ENCODE results near the gene TCEAL4.

DNA sequence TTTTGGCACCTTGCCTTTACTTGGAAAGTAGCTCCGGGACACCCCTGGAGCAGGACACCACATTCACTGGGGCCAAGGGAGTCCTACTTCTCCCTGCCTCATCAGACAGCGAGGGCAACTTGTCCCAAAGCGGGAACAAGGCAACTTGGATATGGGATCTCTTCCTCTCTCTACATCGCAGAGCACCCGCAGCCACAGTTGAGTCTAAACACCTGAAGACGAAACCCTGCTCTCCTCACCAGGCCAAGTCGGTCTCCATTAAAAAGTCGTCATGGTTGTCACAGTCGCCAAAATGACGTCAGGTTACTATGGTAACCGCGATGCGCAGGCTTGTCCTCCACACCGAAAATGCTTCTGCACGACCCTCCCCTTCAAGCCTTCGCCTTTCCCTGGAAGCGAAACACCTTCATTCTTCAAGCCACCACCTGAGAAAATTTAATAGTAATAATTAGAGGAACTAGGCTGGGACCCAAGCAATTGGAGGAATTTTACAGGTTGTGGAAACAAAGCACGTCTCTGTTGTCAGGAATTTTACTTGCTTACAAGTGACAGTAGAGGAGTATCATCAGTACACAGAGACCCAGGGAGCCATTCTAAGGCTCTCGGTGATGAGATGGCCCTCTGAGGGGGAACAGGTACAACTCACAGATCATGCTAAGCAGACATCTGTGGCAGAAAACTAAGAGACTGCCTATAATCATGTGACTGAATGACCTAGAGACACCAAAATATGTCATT, 30.5 kb upstream of the TCEAL4 start:
- TF ChIP-seq, protein P1, sequence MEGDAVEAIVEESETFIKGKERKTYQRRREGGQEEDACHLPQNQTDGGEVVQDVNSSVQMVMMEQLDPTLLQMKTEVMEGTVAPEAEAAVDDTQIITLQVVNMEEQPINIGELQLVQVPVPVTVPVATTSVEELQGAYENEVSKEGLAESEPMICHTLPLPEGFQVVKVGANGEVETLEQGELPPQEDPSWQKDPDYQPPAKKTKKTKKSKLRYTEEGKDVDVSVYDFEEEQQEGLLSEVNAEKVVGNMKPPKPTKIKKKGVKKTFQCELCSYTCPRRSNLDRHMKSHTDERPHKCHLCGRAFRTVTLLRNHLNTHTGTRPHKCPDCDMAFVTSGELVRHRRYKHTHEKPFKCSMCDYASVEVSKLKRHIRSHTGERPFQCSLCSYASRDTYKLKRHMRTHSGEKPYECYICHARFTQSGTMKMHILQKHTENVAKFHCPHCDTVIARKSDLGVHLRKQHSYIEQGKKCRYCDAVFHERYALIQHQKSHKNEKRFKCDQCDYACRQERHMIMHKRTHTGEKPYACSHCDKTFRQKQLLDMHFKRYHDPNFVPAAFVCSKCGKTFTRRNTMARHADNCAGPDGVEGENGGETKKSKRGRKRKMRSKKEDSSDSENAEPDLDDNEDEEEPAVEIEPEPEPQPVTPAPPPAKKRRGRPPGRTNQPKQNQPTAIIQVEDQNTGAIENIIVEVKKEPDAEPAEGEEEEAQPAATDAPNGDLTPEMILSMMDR (IDR thresholded peaks at IDR 0.05), result no peak
- TF ChIP-seq POLR2A (IDR thresholded peaks at IDR 0.05) (no peak), POLR2AphosphoS5 (IDR thresholded peaks at IDR 0.05) (no peak)

All from upper lobe of left lung (tissue), 4 donors.